Activated T-cell treated with anti-CD3 and anti-CD28 coated beads for 4 hours (primary cell): ENCODE measurements around the gene MAGT1.
"Not testable (repeated sequence)": the region's sequence is repeated elsewhere in the genome, so short reads cannot be mapped to it uniquely, and the experiment has no call there.

Source experiments
- DNase-seq: peaks from one replicate; pipeline ENCODE4 v3.0.0-alpha.2; 2020

Gene MAGT1

DNA sequence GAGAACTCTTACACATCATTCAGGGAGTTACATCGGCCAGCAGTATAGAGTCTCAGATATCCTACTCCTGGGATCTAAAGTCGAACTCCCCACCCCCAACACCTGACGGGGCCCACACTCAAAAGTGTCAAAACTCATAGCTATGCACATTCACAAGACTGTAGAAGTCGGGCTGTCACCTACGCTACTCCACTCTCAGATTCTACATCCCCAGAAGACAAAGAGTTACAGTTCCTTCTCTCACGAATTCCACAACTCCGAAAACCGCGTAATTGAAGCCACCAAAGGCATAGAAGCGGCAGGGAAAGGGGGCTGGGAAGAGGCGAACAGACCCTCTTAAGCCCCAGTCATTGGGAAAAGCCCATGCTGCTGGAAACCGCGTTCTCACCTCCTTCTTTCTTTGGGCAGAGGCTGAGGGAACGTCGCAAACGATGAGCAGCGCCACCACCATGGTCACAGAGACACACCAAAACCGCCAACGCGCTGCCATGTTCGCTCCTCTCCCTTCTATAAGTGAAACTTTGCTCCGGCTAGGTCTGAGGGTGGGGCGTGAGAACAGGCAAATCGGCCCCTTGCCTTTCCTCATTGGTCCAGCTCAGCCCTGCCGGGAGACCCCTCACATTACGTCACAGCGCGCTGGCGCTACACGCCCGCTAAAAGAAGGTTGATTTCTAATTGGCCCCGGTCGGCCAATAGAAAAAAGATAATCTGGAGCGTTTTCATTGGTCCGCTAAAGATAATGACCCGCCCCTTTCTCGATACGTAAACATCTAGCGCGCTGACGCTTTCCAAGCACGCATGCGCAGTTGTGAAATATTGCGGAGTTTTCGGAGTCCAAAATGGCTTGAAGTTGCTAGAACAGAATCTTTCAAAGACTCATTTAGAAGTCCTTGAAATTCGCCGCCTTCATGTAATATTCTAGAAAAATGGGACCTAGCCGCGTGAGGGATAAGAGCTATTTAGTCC, at the start of gene MAGT1:
TSS of gene MAGT1 (minus strand) at position 515 of the 966 bp plus-strand sequence. CDS start at position 490, 25 bp downstream.
- DNase-seq, result peak; percentile 76

DNA sequence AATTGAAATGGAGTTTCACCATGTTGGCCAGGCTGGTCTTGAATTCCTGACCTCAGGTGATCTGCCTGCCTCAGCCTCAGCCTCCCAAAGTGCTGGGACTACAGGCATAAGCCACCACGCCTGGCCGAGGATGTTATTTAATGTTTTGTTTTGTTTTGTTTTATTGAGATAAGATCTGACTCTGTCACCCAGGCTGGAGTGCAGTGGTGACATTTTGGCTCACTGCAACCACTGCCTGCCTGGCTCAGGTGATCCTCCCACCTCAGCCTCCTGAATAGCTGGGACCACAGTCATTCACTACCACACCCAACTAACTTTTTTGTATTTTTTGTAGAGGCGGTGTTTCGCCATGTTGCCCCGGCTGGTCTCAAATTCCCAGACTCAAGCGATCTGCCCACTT, 49.8 kb upstream of the MAGT1 start:
- not testable (repeated sequence) for DNase-seq

DNA sequence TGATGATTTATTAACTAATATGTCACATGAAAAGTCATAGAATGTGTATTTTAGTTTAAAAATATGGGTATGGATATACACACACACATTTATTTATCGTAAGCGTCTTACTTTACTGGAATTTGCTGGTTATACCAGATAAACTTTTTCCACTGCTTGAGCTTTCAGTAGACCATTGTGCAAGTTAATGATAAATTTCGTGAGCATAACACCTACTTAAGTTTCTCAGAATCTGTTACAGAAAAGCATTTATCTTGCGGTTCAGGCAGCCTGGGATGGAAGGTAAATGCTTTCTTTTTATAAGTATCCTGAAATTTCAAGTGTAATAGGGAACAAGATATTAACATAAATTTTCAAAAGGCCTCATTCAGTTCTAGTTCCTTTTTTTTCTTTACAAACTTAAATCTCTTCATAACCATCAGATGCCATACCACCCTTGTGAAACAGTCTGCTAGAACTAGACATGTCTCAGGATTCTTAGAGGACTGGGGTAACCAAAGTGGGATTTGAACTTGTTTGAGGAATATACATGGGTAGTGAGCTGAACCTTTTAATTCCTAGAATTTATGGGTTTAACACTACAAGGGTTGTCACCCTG, 42.9 kb upstream of the MAGT1 start:
- no peak for DNase-seq

DNA sequence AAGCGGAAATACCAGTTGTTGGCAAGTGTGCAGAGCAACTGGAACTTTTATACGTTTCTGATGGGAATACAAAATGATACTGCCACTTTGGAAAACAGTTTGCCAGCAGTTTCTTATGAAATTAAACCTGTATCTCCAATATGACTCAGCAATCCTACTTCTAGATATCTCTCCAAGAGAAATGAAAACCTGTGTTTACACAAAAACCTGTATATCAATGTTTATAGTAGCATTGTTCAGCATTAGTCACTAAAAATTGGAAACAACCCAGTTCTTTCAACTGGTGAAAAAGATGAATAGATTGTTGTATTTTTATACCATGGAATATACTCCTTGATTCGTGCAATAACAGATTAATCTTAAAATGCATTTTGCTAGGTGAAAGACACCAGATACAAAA, 42.1 kb upstream of the MAGT1 start:
- DNase-seq, result no peak

DNA sequence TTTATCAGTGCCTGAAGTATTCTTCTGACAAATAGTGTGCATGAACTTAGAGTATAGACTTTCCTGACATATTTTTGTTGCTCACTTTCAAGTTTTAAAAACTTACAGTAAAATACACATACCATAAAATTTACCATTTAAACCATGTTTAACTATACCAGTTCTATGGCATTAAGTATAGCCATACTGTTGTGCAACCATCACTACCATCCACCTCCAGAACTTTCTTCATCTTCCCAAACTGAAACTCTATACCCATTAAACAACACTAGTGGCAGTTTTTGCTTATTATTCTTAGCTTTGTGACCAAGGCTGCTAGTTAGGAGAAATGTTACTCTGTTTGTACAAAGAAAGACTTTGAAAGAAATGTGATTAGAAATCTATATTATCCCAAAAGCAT, 41.1 kb upstream of the MAGT1 start:
- no peak for DNase-seq

DNA sequence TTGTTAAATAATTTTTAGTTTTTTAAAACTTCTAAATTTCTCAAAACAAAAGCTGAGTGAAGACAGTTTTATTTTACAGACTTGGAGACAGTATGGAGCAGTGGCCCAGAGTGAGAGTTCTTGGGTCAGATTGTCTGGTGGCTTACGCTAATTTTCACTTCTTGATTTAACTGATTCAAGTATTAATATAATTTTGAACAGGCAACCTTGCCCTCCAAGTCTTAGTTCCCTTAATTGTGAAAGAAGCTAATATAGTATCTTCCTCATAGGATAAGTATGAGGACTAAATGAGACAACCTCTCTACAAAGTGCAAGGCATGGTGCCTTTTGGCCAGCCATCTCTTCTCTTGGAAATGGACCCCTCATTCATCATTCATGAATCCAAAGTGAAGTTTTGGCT, 40.7 kb upstream of the MAGT1 start:
- no peak for DNase-seq

DNA sequence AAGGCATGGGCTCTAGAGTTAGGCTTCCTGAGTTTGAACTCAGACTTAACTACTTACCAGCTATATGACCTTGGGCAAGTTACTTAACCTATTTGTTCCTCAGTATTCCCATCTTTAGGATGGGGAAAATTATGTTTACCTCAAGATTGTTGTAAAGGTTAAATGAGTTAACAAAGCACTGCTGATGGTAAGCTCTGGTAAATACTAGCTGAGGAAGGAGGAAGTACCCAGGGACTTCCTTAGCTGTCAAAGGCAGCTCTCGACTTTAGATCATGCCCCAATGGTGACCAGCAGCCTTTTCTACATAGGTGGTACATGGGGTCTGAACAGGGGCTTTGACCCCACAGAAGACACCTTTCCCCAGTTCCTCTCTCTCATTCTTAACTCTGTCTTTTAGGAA, 35.3 kb upstream of the MAGT1 start:
- DNase-seq, result no peak

DNA sequence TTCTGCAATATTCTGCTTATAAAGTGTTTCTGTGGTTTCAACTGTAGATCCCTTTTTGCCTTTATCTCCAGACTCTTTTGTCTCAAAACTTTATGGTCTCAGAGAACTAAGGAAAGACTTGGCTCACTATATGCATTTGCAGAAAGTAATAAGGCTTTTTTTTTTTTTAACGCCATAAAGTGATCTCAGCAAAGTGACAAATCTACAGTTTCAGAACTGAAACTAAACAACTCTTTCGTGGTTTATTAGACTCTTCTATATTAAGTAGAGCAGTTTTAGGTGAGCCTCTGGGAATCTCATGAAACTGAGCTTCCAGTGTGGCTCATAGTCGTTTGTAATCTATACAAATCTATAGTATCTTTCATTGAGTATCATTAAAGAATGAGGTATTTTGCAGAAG, 30.5 kb upstream of the MAGT1 start:
- no peak for DNase-seq

DNA sequence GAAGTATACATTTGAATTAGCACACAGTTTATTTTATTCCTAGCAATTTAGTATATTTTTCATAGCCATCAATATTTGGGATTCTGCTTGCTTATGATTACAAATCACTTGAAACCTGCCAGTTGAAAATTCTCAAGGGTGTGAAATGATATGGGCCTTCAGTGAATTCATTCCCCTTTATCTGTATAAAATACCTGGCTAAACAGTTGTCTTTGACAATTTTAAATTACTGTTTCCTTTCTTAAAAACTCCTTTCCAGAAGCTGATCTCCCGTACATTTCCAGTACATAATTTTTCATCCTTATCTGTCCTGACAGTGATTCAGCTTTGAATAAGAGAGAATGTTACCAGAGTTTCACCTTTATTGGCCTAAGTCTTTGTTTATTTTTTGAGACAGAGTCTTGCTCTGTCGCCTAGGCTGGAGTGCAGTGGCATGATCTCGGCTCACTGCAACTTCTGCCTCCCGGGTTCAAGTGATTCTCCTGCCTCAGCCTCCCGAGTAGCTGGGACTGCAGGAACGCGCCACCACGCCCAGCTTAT, 29.2 kb upstream of the MAGT1 start:
- DNase-seq, result no peak

DNA sequence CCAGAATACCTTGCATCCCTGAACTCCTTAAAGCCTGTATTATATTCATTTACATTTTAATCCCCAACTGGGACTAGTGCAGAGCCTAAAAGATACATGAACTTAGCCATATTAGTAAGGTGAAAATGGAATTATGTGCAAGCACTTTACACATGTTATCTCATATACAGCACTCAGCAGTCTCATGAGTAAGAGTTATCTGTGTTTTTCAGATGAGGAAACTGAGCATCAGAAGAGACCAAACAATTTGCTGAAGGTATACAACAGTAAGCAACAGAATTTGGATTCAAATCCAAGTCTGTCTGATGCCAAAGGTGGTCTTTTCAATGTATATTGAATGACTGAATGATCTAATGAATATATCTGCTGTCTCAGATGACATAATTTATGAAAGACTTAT, 27.6 kb upstream of the MAGT1 start:
- no peak for DNase-seq

DNA sequence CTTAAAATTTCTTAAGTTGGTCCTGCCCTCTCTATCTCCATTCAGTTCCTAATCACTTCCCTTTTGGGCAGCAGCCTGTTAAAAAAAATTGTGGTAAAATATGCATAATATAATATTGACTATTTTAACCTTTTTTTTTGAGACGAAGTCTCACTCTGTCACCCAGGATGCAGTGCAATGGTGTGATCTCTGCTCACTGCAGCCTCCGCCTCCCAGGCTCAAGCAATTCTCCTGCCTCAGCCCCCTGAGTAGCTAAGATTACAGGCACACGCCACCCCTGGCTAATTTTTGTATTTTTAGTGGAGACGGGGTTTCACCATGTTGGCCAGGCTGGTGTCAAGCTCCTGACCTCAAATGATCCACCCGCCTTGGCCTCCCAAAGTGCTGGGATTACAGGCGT, 24.1 kb upstream of the MAGT1 start:
- not testable (repeated sequence) for DNase-seq

DNA sequence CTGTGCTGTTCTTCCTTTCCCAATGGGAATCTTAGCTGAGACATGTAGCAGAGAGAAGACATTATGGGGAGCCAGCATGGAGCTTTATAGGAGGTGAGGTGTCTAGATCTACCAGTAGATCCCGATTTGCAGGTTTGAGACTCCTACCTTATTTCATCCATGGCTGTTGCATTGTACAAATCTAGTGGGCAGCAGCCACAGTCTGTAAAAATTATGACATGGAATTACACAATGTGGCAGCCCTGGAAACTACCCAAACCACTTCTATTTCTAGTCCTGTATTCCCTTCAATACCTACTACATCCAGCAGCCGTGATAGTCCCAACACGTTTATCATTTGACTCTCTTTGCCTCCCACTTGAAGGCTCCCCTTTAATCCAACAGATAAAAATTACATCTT, 23.3 kb upstream of the MAGT1 start:
- no peak for DNase-seq

DNA sequence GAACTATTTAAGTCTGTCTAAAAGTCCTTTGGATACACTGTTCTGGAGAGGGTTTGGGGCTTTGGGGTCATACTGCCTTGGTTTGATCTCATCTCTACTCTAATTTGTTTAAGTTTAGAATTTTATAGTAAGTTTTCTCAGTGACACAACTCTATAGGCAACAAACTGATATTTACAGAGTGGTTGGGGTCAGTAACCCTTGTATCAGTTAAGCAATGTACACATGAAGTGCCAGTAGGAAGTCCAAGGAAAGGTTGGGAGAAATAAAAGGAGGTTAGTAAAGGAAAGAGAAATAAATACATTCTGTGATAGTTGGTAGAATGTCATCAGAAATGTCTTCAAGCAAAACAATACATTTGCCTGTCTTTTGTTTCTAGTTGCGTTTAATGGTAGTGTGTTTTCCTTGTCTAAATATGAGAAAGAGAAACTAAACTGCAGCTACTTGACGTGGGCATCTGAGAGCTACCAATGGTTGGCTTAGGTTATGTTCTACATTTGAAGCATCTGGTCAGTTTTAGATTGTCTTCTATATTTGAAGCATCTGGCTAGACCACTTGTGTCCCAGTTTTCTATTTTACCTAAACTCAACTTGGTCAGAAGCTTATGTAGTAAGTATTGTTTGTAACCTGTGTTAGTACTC, 22.2 kb upstream of the MAGT1 start:
- no peak for DNase-seq

DNA sequence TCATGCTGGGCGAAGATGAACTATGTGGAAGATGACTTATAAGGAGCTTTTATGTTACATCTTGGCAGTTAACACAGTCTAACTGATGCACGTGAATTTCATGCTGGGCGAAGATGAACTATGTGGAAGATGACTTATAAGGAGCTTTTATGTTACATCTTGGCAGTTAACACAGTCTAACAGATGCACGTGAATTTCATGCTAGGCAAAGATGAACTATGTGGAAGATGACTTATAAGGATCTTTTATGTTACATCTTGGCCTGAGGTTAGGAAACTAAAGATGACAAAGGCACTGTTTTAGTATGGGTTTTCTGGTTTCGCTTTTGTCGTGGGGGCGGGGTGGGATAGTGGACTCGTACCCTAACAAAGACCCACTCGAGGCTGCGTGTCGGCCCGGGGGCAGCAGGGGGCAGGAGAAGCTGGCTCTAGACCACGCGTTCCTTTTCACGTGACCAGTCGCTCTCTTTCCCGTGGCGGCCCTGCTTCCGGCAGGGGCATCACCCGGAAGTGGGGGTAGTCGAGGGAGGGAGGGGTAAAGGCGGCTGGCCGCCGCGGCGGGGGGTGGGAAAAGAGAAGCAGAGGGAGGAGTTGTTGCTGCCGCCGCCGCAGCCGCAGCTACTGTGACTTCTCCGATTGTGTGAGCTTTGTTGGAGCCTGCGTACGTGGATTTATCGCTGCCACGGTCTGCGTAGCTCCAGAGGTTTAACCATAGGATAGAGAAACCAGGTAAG, 15.0 kb upstream of the MAGT1 start, which contains the start of gene ATP7A:
TSS of gene ATP7A (plus strand) at position 586 of the 733 bp plus-strand sequence. CDS start 60,949 bp downstream, outside the sequence.
- peak; percentile 83 for DNase-seq

DNA sequence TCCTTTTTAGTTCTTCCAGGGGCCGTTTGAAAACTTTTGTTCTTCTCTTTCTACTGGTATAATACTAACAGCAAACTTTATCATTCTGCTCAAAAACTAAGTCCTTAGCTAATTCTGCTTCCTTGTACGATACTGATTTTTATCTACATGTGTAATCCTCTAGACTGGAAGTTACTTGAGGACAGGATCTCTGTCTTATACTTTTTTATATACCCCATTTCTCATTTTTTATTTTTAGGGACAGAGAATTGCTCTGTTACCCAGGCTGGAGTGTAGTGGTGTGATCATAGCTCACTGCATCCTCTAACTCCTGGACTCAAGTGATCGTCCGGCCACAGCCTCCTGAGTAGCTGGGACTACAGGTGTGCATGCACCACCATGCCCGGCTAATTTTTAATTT, 6.3 kb upstream of the MAGT1 start:
- no peak for DNase-seq

DNA sequence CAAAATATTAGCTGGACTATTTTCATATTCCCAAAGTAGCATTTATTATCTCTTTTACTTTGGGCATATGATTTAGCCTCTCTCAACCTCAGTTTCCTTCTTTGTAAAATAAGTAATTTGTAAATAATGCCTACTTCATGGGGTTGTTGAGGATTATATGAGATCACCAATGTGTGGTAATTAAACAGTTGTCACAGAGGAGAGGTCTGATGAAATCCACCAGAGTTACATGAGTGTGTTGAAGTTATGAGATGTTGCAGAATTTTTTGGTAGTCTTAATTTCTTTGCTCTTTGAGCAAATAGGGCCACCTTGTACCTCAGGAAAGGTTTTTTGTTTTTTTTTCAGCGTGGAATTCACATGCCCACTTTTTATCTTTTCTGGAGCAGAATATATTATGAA, 5.5 kb upstream of the MAGT1 start:
- DNase-seq, result no peak

DNA sequence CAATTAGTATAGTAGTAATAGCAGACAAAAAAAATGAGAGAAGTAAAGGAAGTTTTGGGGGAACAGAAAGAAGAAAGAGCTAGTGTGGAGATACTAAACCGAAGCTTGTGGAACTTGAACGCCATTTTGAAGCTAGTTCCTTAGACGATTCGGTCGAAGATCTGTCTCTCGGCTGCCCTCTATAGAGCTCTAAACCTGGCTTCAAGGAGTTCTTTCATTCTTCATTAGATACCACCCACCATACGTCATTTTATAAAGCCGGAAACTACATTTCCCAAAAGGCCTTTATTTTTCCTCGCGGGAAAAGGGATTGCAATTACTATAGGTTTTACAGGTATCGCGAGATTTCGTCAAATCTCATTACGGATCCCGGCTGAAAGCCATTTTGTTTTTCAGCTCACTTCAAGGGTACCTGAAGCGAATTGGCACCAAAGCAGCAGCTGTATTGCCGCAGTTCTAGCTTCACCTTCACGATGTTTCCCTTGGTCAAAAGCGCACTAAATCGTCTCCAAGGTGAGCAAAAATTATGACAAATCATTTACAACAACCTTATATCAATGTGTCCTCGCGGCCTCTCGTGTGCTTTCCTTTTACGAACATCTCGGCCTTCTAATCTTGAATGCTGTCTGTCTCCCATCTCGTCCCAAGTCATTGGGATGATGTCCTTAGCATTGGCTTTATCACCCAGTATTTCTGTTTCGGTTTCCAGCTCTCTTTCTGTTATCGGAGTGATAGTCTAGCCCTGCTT, 4.0 kb upstream of the MAGT1 start, which contains the start of gene COX7B:
TSS of gene COX7B (plus strand) at position 388 of the 748 bp plus-strand sequence. CDS start at position 474, 86 bp downstream.
- peak; percentile 47 for DNase-seq

DNA sequence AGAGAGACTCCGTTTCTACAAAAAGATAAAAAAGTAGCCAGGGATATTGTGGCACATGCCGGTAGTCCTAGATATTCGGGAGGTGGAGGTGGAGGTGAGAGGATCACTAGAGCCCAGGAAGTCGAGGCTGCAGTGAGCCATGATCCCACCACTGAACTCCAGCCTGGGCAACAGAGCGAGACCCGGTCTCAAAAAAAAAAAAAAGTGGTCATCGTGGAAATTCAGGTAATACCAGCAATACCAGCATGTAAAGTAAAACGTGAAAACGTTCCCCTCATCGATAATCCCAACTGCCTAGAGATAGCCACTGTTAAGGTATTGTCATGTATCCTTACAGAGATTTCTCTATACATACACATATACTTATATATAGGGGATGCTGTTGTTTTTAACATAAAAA, 1.5 kb downstream of the MAGT1 start:
- DNase-seq, result no peak

DNA sequence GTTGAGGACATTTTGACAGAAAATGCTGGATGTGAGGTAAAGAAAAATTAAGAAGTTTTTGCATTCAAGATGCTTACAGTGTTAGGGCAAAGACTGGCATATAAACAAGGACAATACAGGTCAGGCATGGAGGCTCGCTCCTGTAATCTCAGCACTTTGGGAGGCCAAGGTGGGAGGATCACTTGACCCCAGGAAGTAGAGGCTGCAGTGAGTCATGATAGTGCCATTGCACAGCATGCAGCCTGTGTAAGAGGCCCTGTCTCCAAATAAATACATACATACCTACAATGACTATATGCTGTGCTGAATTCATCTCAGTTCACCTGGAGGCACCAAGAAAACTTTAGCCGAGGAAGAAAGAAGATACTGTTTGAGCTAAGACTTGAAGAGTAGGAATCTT, 2.3 kb downstream of the MAGT1 start:
- DNase-seq, result no peak

DNA sequence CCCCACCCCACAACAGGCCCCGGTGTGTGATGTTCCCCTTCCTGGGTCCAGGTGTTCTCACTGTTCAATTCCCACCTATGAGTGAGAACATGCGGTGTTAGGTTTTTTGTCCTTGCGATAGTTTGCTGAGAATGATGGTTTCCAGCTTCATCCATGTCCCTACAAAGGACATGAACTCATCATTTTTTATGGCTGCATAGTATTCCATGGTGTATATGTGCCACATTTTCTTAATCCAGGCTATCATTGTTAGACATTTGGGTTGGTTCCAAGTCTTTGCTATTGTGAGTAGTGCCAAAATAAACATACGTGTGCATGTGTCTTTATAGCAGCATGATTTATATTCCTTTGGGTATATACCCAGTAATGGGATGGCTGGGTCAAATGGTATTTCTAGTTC, 13.8 kb downstream of the MAGT1 start:
- DNase-seq, result not testable (repeated sequence)

DNA sequence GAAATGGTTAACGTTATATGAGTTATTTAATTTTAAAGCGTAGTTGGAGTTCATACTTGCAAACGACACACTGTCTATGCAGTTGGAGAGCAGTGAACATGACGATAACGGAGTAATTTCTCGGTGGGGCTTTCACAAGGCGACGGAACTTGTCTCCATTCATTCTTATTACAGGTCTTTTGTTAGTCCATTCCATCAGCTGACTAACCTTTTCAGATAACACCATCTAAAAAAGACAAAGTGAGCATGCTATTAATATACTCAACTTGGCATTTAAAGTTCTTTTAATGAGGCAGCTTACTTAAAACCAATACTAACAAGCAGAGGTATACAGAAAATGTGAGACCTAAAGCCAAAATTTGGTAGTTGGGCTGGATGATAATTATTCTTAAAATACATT, 19.9 kb downstream of the MAGT1 start:
- DNase-seq, result no peak

DNA sequence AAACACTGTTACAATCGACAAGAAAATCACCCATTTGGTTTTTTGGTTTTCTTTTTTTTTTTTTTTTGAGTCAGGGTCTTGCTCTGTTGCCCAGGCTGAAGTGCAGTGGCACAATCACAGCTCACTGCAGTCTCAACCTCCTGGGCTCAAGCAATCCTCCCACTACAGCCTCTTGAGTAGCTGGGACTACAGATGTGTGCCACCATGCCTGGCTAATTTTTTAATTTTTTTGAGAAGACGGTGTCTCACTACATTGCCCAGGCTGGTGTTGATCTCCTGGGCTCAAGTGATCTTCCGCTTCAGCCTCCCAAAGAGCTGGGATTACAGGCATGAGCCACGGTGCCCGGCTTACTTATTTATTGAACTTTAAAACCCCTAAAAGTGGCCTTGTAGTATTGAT, 63.7 kb downstream of the MAGT1 start:
- not testable (repeated sequence) for DNase-seq
